ENCODE results near the gene KLF5. TPM values are rescaled to one million over a fixed set of nuclear protein-coding genes. Genes with fewer than 3 reads are reported as not detected.

KLF5 gene
- total and polyA plus RNA-seq, 10 of the 15 experiments (the other 5 are each of a cell fraction or from before 2014, with no cell fraction given): 0.43 to 5.2 (median 1.0) TPM

GRCh38 chr13:73059460-73060250 is 850 bp downstream of the KLF5 start:
- DNase-seq (ENCODE audit: low read depth, low spot score): no peak
- peak overlapping the region; percentile 81 for H2AFZ ChIP-seq (ENCODE audit: control insufficient read depth, low read depth, low read length)
- H3K79me2 ChIP-seq (ENCODE audit: control insufficient read depth, insufficient read depth, low read length): no peaks in the 10 kb centered on the region
- FAIRE-seq: no peak
- SMC1A ChIA-PET (ENCODE audit: uncharacterized antibody, unreplicated experiment): interaction anchor here (0.6 to 1.0 kb wide), 3 partner anchors 10 to 560 kb away, joined by 3 read pairs; no protein-coding TSS in a partner anchor
- POLR2A ChIA-PET: no interaction called here
- peaks cover 0 to 4% of the 10 kb centered on the region in 2 experiments; a peak in 2 of 4 replicates for H3K27me3 ChIP-seq (replicated peaks in 1 of 2; ENCODE audit: control insufficient read depth in 2 of 2, insufficient read depth in 2 of 2, low read length in 1 of 2)
- peak overlapping the region; percentile 66 for H3K4me3 ChIP-seq
- WGBS (ENCODE audit: insufficient coverage, insufficient replicate concordance, low lambda C conversion rate, missing lambda C conversion rate): under 1% methylated on average over 44 of the region's 68 CpGs
- RAD21 ChIA-PET (ENCODE audit: unreplicated experiment): interaction anchor here (0.6 to 1.0 kb wide), 2 partner anchors 12 to 212 kb away, joined by 3 read pairs; no protein-coding TSS in a partner anchor
- no peak overlapping the region for H3K27ac ChIP-seq (ENCODE audit: control insufficient read depth, insufficient read depth)
- H3K9me3 ChIP-seq (replicated peaks; ENCODE audit: control insufficient read depth, insufficient read depth, low read length): no peaks in the 10 kb centered on the region
- H3K4me2 ChIP-seq (ENCODE audit: control insufficient read depth, insufficient read depth): peak overlapping the region; percentile 95
- CTCF ChIA-PET: interaction anchor here (1.4 kb wide), 2 partner anchors 12 to 220 kb away, joined by 5 to 6 read pairs; no protein-coding TSS in a partner anchor
- ATAC-seq: no peak; the same call in 2 of the 3 replicates
- in situ Hi-C loops (cut with MboI) (no loop called here), intact Hi-C loops (cut with micrococcal nuclease; ENCODE audit: unreplicated experiment) (no loop called here)
- H3K4me1 ChIP-seq (ENCODE audit: control insufficient read depth, insufficient read depth, low read length): peaks cover 3% of the 10 kb centered on the region; the same call in 1 of the 2 replicates
- H3K9ac ChIP-seq (ENCODE audit: control insufficient read depth, insufficient read depth, low read length): peak overlapping the region; percentile 7; the same call in 1 of the 2 replicates
- no peaks in the 10 kb centered on the region for H3K36me3 ChIP-seq (ENCODE audit: control insufficient read depth in 2 of 2, insufficient read depth in 2 of 2, low read length in 1 of 2)
- H4K20me1 ChIP-seq (ENCODE audit: control insufficient read depth, insufficient read depth): no peaks in the 10 kb centered on the region
- no TSS peak for BruUV-seq (replicated peaks)
- TF ChIP-seq TCF12 (IDR thresholded peaks at IDR 0.05; ENCODE audit: low read depth, low read length): no peak
- TF ChIP-seq MXI1 (IDR thresholded peaks at IDR 0.05; ENCODE audit: low read depth, low read length): no peak
- no peak for TF ChIP-seq NKRF (conservative IDR thresholded peaks at IDR 0.05)
- no peak for TF ChIP-seq ATF3 (IDR thresholded peaks at IDR 0.05; ENCODE audit: borderline replicate concordance, extremely low read depth, low read depth, low read length)
- TF ChIP-seq WRNIP1 (IDR thresholded peaks at IDR 0.05; ENCODE audit: borderline replicate concordance, low read depth, low read length): no peak
- no peak for TF ChIP-seq REST (IDR thresholded peaks at IDR 0.05; ENCODE audit: low read depth, low read length)
- TF ChIP-seq CBX3 (IDR thresholded peaks at IDR 0.05; ENCODE audit: borderline replicate concordance, low read depth): no peak
- no peak for TF ChIP-seq RUNX3 (IDR thresholded peaks at IDR 0.05; ENCODE audit: low read length)
- no peak for TF ChIP-seq MEF2A (IDR thresholded peaks at IDR 0.05; ENCODE audit: insufficient read depth, low read depth, low read length)
- TF ChIP-seq RAD21 (IDR thresholded peaks at IDR 0.05; ENCODE audit: insufficient read depth, low read depth, low read length): peak; percentile 40; the same call in 1 of the 2 replicates
- TF ChIP-seq POU2F2 (IDR thresholded peaks at IDR 0.05; ENCODE audit: borderline replicate concordance, low read depth, low read length): no peak
- TF ChIP-seq DPF2 (IDR thresholded peaks at IDR 0.05): no peak
- TF ChIP-seq E2F8 (IDR thresholded peaks at IDR 0.05; ENCODE audit: low read depth, partially characterized antibody): no peak
- TF ChIP-seq JUNB (IDR thresholded peaks at IDR 0.05): no peak

Data from GM12878 (cell line).